BE2C (cell line): ENCODE measurements around the gene MARCHF4. TPM values are rescaled to one million over a fixed set of nuclear protein-coding genes. Genes with fewer than 3 reads are reported as not detected.

ENCODE experiments used
- DNase-seq: peaks from one replicate; pipeline ENCODE4 v3.0.0-alpha.2; 2020
- H3K27me3 ChIP-seq: fragments of 250-450 bp; sonication (Bioruptor Pico); 2 replicates; pipeline ENCODE4 v1.5.1; 2020; ENCODE audit warnings: mild to moderate bottlenecking
- H3K36me3 ChIP-seq: fragments of 250-450 bp; sonication (Bioruptor Pico); 2 replicates; pipeline ENCODE4 v1.5.1; 2020; ENCODE audit warnings: mild to moderate bottlenecking
- H3K4me1 ChIP-seq: fragments of 250-450 bp; sonication (Bioruptor Pico); 2 replicates; pipeline ENCODE4 v1.5.1; 2020
- H3K4me3 ChIP-seq: 2 replicates; pipeline ENCODE4 v1.5.1; 2011; ENCODE audit warnings: low read depth, low read length
- H3K9me3 ChIP-seq: fragments of 250-450 bp; sonication (Bioruptor Pico); 2 replicates; pipeline ENCODE4 v1.5.1; 2020
- CTCF ChIP-seq: IDR thresholded peaks from 2 replicates; pipeline ENCODE4 v1.5.1; 2012; ENCODE audit warnings: mild to moderate bottlenecking, low read depth, low read length
- polyA plus RNA-seq: library from polyadenylated mRNA; unstranded; fragments of >200 nt; gene quantifications from one replicate; pipeline ENCODE4 v1.2.1, GENCODE V29; 2012; ENCODE audit warnings: low read depth, missing spikeins; ENCODE audit not compliant: insufficient read length, insufficient read depth

The MARCHF4 gene, protein sequence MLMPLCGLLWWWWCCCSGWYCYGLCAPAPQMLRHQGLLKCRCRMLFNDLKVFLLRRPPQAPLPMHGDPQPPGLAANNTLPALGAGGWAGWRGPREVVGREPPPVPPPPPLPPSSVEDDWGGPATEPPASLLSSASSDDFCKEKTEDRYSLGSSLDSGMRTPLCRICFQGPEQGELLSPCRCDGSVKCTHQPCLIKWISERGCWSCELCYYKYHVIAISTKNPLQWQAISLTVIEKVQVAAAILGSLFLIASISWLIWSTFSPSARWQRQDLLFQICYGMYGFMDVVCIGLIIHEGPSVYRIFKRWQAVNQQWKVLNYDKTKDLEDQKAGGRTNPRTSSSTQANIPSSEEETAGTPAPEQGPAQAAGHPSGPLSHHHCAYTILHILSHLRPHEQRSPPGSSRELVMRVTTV
- polyA plus RNA-seq, result 20.7 TPM

- no peaks in the 10 kb centered on the region for H3K9me3 ChIP-seq
- peak within 1 kb of the TSS; percentile 74 for H3K4me3 ChIP-seq
- H3K36me3 ChIP-seq, result no peaks in the 10 kb centered on the region
- no peaks in the 10 kb centered on the region for H3K4me1 ChIP-seq
- TF ChIP-seq CTCF, result no peak
- DNase-seq, result peak; percentile 81
- no peaks in the 10 kb centered on the region for H3K27me3 ChIP-seq
These were observed at the start of gene MARCHF4 for GRCh38 chr2:216371721-216372702. TSS of gene MARCHF4 (minus strand) at chr2:216372483. CDS start at chr2:216370260, 2,223 bp downstream.

DNA sequence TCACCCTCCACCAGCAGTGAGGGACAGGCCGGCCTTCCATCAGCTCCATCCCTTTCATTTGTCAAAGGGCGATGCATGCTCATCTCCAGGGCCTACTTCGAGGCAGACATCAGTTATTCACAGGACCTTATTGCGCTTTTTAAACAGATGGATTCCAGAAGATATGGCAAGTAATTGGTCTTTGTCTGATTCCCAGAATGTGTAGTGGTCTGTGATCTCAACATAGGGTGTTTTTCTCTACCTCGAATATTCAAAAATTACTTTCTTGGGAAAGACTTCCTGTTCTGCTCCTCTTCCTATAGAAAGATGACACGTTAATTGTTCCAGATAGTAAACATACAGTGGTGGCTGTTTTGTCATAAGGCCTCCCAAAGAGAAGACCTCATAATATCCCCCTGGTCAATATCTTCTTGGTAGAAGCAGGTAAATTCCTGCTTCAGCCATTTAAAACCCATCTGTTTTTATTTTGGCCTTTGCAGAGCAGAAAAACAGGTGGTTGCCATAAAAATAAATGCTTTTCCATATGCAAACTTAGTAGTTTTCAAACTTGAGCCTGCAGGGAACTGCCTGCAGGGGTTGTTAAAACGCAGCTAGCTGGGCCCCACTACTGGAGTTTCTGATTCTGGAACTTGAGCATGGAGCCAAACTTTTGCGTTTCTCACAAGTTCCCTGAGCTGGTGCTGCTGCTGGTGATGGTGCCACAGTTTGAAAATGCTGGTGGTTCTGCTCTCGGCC is 48.3 kb upstream of the MARCHF4 start:
- Histone ChIP-seq H3K4me3 (no peak overlapping the region), H3K27me3 (no peaks in the 10 kb centered on the region), H3K9me3 (no peaks in the 10 kb centered on the region), H3K36me3 (peaks cover 10% of the 10 kb centered on the region), H3K4me1 (peaks cover 5% of the 10 kb centered on the region; the same call in 1 of the 2 replicates)
- no peak for TF ChIP-seq CTCF
- no peak for DNase-seq

GRCh38 chr2:216418981-216419380 is 46.7 kb upstream of the MARCHF4 start:
- H3K27me3 ChIP-seq, result no peaks in the 10 kb centered on the region
- no peak for TF ChIP-seq CTCF
- H3K4me1 ChIP-seq, result peaks cover 5% of the 10 kb centered on the region; the same call in 1 of the 2 replicates
- peaks cover 3% of the 10 kb centered on the region for H3K36me3 ChIP-seq
- no peak for DNase-seq
- no peaks in the 10 kb centered on the region for H3K9me3 ChIP-seq
- H3K4me3 ChIP-seq, result no peak overlapping the region

DNA sequence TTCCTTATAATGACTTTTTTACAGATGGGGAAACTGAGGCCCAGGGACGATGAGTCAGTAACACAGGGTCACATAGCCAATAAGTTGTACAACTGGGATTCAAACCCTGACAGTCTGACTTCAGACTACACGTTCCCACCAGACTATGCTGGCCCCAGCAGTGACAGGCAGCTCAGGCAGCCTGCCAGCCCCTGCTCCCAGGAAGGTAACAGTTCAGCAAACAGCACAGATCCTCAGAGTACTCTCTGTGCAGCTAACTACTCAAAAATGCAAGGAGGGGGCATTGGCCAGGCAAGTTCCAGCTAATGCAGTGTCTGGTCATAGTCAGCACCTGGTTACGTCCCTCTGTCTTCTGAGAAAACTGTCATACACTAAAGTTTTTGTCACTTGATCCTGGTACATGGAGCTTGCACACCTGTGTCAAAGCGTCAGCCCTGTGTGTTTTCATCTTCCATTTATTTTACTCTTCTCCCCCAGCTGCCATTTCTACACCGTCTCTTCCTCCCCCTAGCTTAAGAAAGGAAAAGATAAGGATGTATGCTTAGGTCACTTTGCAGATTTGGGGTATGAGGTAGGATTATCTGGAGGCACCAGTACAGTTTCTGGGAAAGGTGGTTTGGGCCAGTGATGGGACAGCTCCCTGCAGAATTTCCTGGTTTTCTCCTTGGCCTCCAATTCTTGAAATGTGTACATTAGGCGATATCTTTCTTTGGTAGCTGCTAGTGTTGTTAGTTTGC is 44.5 kb upstream of the MARCHF4 start:
- no peak for DNase-seq
- peaks cover under 1% of the 10 kb centered on the region for H3K36me3 ChIP-seq
- H3K27me3 ChIP-seq, result no peaks in the 10 kb centered on the region
- H3K9me3 ChIP-seq, result no peaks in the 10 kb centered on the region
- peaks cover 5% of the 10 kb centered on the region; the same call in 1 of the 2 replicates for H3K4me1 ChIP-seq
- TF ChIP-seq CTCF, result no peak
- no peak overlapping the region for H3K4me3 ChIP-seq

- H3K9me3 ChIP-seq, result no peaks in the 10 kb centered on the region
- no peak for DNase-seq
- no peak for TF ChIP-seq CTCF
- H3K4me3 ChIP-seq, result no peak overlapping the region
- H3K4me1 ChIP-seq, result peaks cover 5% of the 10 kb centered on the region; the same call in 1 of the 2 replicates
- no peaks in the 10 kb centered on the region; the same call in none of the 2 replicates for H3K36me3 ChIP-seq
- H3K27me3 ChIP-seq, result no peaks in the 10 kb centered on the region
These were observed 43.3 kb upstream of the MARCHF4 start for GRCh38 chr2:216415541-216415940.
